ENCODE measurements around the gene SLC9A1.

- TF ChIP-seq POLR2A (IDR thresholded peaks at IDR 0.05) (no peak), CTCF (IDR thresholded peaks at IDR 0.05) (no peak), POLR2AphosphoS5 (IDR thresholded peaks at IDR 0.05) (no peak)
Measured at GRCh38 chr1:27106561-27107323, 48.2 kb downstream of the SLC9A1 start.
